HG02884 (cell line): ENCODE results near the gene THSD4.
"Not testable (repeated sequence)": the region's sequence is repeated elsewhere in the genome, so short reads cannot be mapped to it uniquely, and the experiment has no call there.

Experiments used
- ATAC-seq: cut with Tn5 transposase; IDR thresholded peaks from one replicate; pipeline ENCODE4 v1.9.1; 2021; ENCODE audit warnings: mild to moderate bottlenecking, moderate library complexity; ENCODE audit not compliant: unreplicated experiment

THSD4 gene

DNA sequence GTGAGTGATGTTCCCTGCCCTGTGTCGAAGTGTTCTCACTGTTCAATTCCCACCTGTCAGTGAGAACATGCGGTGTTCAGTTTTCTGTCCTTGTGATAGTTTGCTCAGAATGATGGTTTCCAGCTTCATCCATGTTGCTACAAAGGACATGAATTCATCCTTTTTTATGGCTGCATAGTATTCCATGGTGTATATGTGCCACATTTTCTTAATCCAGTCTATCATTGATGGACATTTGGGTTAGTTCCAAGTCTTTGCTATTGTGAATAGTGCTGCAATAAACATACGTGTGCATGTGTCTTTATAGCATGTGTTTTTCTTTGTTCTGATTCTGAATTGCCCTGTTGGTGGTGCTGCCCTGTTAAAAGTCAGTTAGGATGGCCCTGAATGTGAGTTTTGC is 204.2 kb downstream of the THSD4 start:
- ATAC-seq: not testable (repeated sequence)

DNA sequence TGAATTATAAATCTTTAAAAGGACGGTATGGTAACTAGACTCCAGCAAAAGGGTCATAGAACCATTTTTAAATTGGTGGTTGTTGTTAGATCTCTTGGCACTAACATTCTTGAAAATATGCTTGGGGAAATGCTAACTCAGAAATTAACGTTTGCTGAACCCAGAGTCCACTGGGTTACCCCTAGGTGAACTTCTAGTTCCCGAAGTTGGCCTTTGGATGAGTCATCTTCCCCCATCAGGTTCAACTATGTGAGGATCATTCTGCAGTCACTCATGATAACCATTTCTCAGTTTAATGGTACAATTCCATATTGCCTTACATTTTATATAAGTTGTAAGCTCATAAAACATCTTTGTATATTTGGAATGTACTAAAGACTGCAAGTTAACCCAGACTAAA is 204.7 kb downstream of the THSD4 start:
- no peak for ATAC-seq

GRCh38 chr15:71323082-71323481 is 207.8 kb downstream of the THSD4 start:
- no peak for ATAC-seq

- no peak for ATAC-seq
Measured at GRCh38 chr15:71323584-71323983, 208.3 kb downstream of the THSD4 start.

GRCh38 chr15:71325481-71325880 is 210.2 kb downstream of the THSD4 start:
- ATAC-seq: no peak

DNA sequence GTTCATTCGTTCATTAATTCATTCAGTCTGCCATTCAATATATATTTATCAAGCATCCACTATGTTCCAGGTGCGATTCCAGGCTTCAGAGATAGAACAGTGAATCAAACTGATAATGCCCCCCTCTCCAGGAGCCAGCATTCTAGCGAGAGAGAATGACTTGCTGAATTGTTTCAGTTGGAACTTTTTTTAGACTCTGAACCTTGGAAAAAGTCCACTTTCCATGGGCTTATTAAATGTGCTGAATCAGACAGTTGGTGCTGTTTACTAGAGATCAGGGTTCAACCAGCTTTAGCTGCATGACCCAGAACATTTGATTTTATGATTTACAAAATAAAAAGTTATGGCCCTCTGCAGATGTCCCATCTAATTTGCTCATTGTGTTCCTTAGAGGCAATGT is 213.2 kb downstream of the THSD4 start:
- no peak for ATAC-seq

DNA sequence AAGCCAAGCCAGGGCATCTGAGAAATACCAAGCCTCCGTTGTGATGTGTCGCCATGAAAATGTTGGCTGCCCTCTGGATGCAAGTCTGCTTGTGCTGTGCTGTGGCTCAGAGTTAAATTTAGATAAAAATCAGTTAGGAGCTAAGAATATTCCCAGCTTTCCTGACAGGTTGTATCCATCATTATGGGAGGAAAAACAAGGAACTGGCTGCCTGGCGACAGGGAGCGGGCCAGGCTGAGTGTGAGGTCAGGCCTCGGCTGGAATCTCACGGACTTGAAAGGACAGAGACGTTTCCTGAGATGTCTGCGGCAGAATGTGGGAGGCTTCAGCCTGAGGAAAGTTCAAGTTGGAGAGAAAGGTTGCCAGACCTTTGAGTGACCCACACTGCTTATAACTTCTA is 213.8 kb downstream of the THSD4 start:
- ATAC-seq: no peak

DNA sequence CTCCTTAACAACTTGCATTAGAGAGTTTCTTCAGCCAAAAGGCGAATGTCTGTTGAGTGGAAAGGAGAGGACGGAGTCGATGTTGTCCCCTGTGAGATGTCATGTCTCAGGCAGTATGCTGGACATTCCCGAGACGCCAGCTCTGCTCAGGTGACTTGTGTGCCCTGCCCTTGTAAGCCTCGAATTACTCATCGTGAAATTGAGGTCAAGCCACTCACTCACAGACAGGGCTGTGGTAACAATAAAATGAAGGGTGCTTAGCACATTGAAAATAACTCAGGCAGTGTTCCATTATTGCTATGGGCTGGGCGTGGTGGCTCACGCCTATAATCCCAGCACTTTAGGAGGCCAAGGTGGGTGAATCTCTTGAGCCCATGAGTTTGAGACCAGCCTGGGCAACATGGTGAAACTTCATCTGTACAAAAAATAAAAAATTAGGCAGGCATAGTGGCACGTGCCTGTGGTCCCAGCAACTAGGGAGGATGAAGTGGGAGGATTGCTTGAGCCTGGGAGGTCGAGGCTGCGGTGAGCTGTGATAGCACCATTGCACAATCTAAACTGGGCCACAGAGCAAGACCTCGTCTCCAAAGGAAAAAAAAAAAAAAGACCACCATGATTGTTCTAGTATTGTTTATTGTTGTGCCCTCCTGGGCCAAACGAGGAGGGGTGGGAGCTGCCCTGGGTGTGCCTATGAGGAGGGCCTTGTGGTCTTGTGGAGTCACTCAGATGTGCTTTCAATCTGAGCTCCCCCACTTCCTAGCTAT is 214.4 kb downstream of the THSD4 start:
- ATAC-seq: no peak

GRCh38 chr15:71330638-71331162 is 215.4 kb downstream of the THSD4 start:
- ATAC-seq: no peak

- ATAC-seq: no peak
Measured at GRCh38 chr15:71331173-71331572, 215.9 kb downstream of the THSD4 start.

DNA sequence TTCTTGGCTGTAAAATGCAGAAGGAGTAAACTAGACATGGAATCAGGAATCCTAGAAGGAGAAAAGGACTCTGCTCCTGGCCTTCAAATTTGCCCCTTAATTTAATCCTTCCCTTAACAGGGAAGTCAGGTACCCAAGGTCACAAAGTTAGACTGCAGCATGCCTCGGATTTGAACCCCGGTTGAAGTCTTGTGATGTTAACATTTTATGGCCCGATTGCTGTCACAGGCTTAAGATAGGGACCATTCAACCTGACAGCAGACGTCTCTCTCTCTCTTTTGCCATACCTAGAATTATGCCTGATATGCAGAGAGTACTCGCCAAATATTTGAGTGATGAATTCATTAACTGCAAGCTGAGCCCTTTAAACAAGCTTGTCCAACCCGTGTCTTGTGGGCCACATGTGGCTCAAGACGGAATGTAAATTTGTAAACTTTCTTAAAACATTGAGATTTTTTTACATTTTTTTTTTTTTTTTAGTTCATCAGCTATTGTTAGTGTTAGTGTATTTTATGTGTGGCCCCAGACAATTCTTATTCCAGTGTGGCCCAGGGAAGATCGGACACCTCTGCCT is 217.2 kb downstream of the THSD4 start:
- ATAC-seq: no peak

DNA sequence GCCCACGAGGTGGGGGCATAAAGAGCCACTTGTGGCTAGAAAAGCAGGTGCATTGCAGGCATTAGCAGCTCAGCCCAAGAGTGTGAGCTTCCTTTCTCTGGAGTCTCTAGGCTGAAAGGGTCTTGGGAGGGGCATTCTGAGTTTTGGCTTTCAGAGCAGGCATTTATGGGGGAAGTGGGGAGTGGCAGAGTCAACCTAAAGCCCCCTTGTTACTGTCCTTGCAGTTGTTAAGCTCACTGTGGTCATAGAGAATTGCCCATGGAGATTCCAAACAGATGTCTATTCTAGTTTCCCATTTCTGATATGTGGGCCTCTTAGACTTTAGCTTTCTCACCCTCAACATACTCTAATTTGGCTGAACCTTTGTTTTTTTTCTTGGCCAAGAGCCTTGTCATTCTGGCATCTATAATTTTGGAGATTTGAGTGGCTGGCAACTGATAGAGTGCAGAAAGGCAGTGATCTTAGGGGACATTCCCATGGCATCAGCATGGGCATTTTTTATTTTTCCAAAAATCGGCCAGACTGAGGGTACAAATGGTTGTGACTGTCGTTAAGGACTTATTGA is 217.9 kb downstream of the THSD4 start:
- no peak for ATAC-seq

DNA sequence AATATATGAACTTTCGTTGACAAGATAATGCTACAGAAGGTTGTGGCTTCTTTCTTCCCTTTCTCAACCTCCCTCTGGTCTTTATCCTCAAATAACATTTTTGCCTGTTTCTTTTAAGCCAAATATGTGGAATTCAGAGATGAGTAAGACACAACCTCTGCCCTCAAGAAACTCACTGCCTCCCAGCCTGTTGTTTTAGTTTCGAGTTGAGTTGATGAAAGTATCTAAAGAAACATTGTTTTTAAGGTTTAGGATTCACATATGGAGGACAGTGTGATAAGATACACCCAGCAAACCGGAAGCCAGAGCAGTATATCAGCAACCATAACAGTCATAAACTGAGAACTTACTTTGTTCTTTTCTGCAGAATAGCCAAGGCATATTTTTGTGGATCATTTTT is 218.6 kb downstream of the THSD4 start:
- no peak for ATAC-seq

GRCh38 chr15:71334434-71334833 is 219.2 kb downstream of the THSD4 start:
- no peak for ATAC-seq

DNA sequence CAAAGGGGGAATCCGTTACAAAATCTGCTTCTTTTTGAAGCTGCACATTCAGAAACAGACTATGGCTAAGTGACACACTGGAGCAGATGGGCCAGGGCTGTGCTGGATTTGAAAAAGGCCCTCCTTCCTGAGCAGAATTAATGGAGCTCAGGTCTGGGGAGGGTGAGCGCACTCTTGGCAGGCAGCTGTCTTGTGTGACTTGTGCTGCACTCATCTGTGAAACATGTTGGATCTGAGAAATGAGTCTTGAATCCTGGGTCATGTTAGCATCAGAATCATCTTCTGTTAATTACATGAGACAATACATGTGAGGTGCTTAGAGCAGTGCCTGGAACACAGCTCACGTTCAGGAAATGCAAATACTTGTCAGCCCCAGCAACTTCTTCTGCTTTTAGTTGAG is 219.6 kb downstream of the THSD4 start:
- no peak for ATAC-seq

DNA sequence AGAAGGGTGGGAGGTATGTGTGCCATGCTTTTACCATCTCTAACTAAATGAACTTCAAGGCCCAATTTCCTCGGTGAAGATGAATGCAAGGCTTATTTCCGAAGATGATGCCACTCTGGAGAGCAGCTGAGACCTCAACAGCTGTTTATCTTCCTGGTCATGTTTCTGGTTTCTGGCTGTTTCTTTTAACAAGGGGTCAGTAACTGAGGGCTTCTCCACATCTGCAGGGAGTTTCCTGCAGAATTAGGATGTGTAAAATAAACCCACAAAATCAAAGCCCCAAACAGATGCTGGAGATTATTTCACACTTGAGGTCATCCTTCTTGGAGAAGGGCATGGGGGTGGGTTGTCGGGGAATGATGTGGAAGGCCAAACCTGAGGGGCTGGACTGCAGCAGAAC is 220.3 kb downstream of the THSD4 start:
- no peak for ATAC-seq

DNA sequence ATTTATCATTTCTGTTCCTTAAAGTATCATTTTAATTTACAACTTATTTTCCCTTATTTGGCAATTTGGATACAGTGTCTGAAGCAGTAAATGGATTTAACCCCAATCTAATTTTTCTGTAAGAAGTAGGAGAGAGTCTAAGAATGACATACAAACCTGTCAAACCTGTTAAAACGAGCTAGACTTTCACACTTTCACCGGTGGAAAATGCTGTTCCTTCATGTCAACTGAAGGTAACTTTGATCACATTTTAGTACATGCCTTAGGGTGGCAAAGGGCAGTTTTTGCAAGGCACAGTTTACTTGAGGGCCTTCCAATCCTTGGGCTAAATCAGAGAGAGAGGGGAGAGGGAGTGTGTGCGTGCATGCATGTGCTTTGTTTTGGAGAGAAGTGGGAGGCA is 221.4 kb downstream of the THSD4 start:
- ATAC-seq: no peak

DNA sequence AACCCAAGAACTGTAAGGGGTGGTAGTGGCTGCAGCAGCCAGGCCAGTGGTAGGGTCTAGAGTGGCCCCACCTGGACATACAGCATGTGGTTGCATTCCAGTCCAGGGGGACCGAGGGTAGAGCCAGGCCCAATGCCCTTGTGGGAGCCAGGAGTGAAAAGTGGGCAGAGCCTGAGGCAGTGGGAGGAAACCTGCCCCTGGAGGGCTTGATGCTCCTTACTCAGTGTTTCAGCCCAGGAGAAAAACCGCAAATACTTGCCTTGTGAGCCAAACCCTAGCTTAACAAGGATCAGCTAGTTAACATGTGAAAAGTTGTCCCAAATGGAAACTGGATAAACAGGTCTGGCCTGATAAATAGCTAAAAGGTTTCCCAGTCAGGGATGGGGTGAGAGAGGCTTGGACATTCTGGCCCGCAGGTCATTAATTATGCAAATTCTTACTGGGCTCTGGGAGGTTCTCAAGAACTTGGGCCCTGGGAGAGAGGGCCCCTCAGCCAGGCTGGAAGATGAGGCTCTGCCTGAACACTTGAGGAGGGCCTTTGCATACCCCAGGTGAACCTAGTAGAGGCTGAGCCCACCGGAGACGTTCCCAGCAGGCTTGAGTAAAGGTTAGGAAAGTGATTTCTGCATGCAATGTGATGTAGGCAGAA is 222.1 kb downstream of the THSD4 start:
- ATAC-seq: no peak

- ATAC-seq: no peak
Measured at GRCh38 chr15:71338265-71338664, 223.0 kb downstream of the THSD4 start.

GRCh38 chr15:71338827-71339542 is 223.7 kb downstream of the THSD4 start:
- no peak for ATAC-seq
